ENCODE data around the gene SH2D3C. TPM values are rescaled to one million over a fixed set of nuclear protein-coding genes. Genes with fewer than 3 reads are reported as not detected.
A peak's percentile ranks its signal among the peaks of the same experiment; 100 is the strongest.

The SH2D3C gene
- total RNA-seq, 1 donor from 2014 or later: 59.4 TPM

DNA sequence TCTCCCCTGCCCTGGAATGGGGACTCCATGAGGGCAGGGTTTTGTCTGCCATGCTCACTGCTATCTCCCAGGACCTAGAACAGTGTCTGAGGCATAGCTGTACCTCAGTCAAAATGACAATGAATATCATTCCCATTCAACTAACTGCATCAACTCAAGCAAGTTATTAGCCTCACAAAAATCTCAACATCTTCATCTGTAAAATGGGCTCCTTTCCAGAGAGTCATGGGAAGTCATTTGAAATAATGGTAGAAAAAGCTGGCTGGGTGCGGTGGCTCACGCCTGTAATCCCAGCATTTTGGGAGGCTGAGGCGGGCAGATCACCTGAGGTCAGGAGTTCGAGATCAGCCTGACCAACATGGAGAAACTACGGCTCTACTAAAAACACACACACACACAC lies 9.4 kb downstream of the SH2D3C start:
- peaks cover 72% of the 10 kb centered on the region for H3K4me1 ChIP-seq
- DNase-seq (no peak), ATAC-seq (no peak)
- H3K27ac ChIP-seq: peak overlapping the region; percentile 89
- intact Hi-C loops (cut with DNase I): no loop called here
- no peak for TF ChIP-seq CTCF (IDR thresholded peaks at IDR 0.05)
- H3K4me3 ChIP-seq: peak overlapping the region; percentile 68
- no peaks in the 10 kb centered on the region for H3K9me3 ChIP-seq
- H3K36me3 ChIP-seq: peaks cover 15% of the 10 kb centered on the region
- H3K27me3 ChIP-seq (ENCODE audit: low read depth): no peaks in the 10 kb centered on the region

GRCh38 chr9:127768698-127769097 lies 9.8 kb downstream of the SH2D3C start:
- intact Hi-C loops (cut with DNase I): no loop called here
- ATAC-seq (no peak), DNase-seq (no peak)
- H3K27me3 ChIP-seq (ENCODE audit: low read depth): no peaks in the 10 kb centered on the region
- H3K4me3 ChIP-seq: peak overlapping the region; percentile 68
- peak overlapping the region; percentile 89 for H3K27ac ChIP-seq
- no peak for TF ChIP-seq CTCF (IDR thresholded peaks at IDR 0.05)
- H3K36me3 ChIP-seq: peaks cover 13% of the 10 kb centered on the region
- peaks cover 76% of the 10 kb centered on the region for H3K4me1 ChIP-seq
- H3K9me3 ChIP-seq: no peaks in the 10 kb centered on the region

DNA sequence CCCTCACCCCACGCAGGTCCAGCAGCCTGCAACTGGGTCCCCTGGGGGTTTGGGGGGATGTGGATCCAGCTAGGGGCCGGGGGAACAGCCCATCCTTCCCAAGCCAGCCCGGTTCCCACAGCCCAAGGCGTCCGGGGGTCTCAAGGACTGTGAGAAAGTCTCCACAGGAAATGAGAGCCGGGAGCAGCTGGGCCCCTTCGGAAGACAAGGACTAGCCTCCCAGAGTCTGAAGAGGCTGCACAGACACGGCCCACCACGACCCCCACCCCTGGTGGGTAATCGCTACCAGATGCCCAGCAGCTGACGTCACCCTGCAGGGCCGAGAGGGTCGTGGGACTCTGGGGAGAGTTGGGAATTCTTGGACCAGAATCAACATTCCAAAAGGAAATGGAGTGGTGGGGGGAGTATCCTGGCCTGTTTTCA lies 10.5 kb downstream of the SH2D3C start:
- DNase-seq (no peak), ATAC-seq (no peak)
- Histone ChIP-seq H3K27ac (peak overlapping the region; percentile 89), H3K4me3 (peak overlapping the region; percentile 68), H3K36me3 (peaks cover 13% of the 10 kb centered on the region), H3K4me1 (peaks cover 82% of the 10 kb centered on the region), H3K27me3 (ENCODE audit: low read depth) (no peaks in the 10 kb centered on the region), H3K9me3 (no peaks in the 10 kb centered on the region)
- intact Hi-C loops (cut with DNase I): no loop called here
- no peak for TF ChIP-seq CTCF (IDR thresholded peaks at IDR 0.05)

DNA sequence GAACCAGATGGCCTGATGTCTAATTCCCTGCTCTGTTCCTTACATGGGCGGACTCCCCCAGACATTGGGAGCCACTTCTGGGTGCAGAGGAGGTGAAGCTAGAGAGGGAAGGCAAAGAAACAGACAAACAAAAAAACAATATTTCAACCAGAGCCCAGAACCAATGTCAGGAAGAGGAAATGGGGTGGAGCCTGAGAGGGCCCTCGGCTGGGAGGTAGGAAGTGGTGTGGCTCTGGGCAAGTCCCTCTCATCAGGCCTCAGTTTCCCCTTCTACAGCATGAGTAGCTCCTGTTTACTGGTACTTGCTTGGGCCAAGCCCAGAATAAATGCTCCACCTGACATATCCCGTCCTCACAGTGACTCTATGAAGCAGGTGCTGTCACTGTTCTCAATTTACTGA lies 11.1 kb downstream of the SH2D3C start:
- intact Hi-C loops (cut with DNase I): no loop called here
- Histone ChIP-seq H3K27ac (peak overlapping the region; percentile 89), H3K4me3 (peak overlapping the region; percentile 68), H3K9me3 (no peaks in the 10 kb centered on the region), H3K4me1 (peaks cover 87% of the 10 kb centered on the region), H3K27me3 (ENCODE audit: low read depth) (no peaks in the 10 kb centered on the region), H3K36me3 (peaks cover 13% of the 10 kb centered on the region)
- DNase-seq (no peak), ATAC-seq (no peak)
- no peak for TF ChIP-seq CTCF (IDR thresholded peaks at IDR 0.05)

- Histone ChIP-seq H3K27me3 (ENCODE audit: low read depth) (no peaks in the 10 kb centered on the region), H3K27ac (peak overlapping the region; percentile 89), H3K4me3 (no peak overlapping the region), H3K36me3 (peaks cover 24% of the 10 kb centered on the region), H3K9me3 (no peaks in the 10 kb centered on the region), H3K4me1 (peaks cover 78% of the 10 kb centered on the region)
- no peak for TF ChIP-seq CTCF (IDR thresholded peaks at IDR 0.05)
- DNase-seq (no peak), ATAC-seq (no peak)
- intact Hi-C loops (cut with DNase I): no loop called here
These were observed 13.0 kb downstream of the SH2D3C start for GRCh38 chr9:127765418-127765817.

- no peaks in the 10 kb centered on the region for H3K9me3 ChIP-seq
These were observed 14.5 kb downstream of the SH2D3C start for GRCh38 chr9:127763918-127764384.

More at GRCh38 chr9:127763918-127764384, 14.5 kb downstream of the SH2D3C start:
- H3K36me3 ChIP-seq: peaks cover 31% of the 10 kb centered on the region
- intact Hi-C loops (cut with DNase I): no loop called here
- no peak overlapping the region for H3K4me3 ChIP-seq
- ATAC-seq (peak; percentile 69 to 77), DNase-seq (peak; percentile 76)
- H3K4me1 ChIP-seq: peaks cover 66% of the 10 kb centered on the region
- no peaks in the 10 kb centered on the region for H3K27me3 ChIP-seq (ENCODE audit: low read depth)
- TF ChIP-seq CTCF (IDR thresholded peaks at IDR 0.05): peak; percentile 57
- H3K27ac ChIP-seq: peak overlapping the region; percentile 89

Measured in lower lobe of right lung (tissue), 2 donors.